Measurements from ENCODE around the gene LAMA4. TPM values are rescaled to one million over a fixed set of nuclear protein-coding genes. Genes with fewer than 3 reads are reported as not detected.

LAMA4 gene
- total RNA-seq, 1 donor from 2014 or later = 56.5 TPM

GRCh38 chr6:112178846-112179245 lies 75.5 kb downstream of the LAMA4 start:
- Histone ChIP-seq H3K27me3 (no peaks in the 10 kb centered on the region), H3K4me1 (no peaks in the 10 kb centered on the region), H3K4me3 (no peak overlapping the region), H3K9me3 (no peaks in the 10 kb centered on the region), H3K36me3 (peaks cover 0 to 10% of the 10 kb centered on the region in 2 donors), H3K27ac (no peak overlapping the region)
- TF ChIP-seq CTCF (IDR thresholded peaks at IDR 0.05) = no peak
- no peak for TF ChIP-seq POLR2AphosphoS5 (IDR thresholded peaks at IDR 0.05; ENCODE audit: insufficient read depth in 1 of 2, low read depth in 1 of 2)
- TF ChIP-seq POLR2A (IDR thresholded peaks at IDR 0.05) = no peak
- intact Hi-C loops (cut with DNase I) = no loop called here
- DNase-seq (ENCODE audit: extremely low spot score in 2 of 2) = no peak

DNA sequence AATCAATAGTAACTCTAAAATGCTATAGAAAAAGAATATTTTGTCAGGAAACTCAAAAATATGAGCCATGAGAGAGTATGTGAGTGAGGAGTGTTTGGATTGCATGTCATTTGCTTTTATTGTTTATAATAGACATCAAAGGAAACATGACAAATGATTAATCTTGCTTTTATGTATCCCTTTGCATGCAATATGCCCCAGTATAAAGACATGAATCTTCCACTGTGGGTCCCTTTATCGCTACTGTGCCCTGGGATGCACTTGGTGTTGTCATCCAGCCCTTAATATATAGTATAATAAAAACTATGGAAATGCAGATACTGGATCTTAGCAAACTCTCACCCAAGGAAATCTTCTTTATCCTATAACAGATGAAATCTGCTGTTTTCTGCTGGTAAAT lies 77.3 kb downstream of the LAMA4 start:
- Histone ChIP-seq H3K36me3 (peaks cover 0 to 18% of the 10 kb centered on the region in 2 donors), H3K27ac (no peak overlapping the region), H3K4me1 (no peaks in the 10 kb centered on the region), H3K27me3 (no peaks in the 10 kb centered on the region), H3K4me3 (no peak overlapping the region), H3K9me3 (no peaks in the 10 kb centered on the region)
- intact Hi-C loops (cut with DNase I) = no loop called here
- DNase-seq (ENCODE audit: extremely low spot score in 2 of 2) = no peak
- TF ChIP-seq POLR2A (IDR thresholded peaks at IDR 0.05) (no peak), POLR2AphosphoS5 (IDR thresholded peaks at IDR 0.05; ENCODE audit: insufficient read depth in 1 of 2, low read depth in 1 of 2) (no peak), CTCF (IDR thresholded peaks at IDR 0.05) (no peak)

- no peak overlapping the region for H3K27ac ChIP-seq
- H3K36me3 ChIP-seq = peaks cover 0 to 26% of the 10 kb centered on the region in 2 donors
Observed at GRCh38 chr6:112176175-112176574, 78.2 kb downstream of the LAMA4 start.

DNA sequence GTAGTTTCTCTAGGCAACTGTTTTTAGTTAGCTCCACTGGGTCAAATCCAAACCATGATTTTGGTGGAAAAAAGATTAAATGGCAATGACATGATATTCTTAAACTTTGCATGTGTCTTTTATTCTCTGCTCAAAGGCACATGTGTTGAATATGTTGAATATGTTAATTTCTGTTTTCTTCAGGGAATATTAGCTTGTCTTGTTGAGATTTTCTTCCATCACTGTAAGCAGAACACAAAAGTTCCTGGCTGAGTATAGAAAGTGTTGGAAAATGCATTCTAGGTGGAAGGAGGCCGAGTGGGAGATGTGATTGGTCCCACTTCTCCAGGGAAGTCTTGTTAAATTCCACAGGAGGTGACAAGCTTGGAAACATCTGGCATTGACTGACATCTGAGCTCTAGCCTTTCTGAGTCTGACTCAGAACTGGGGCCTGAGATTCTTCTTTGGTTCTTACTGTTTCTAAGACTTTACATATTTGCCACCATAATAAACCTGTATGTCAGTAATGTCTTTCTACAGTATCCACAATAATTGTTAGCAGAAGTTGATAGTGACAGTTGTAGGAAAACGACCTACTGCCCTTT lies 81.1 kb downstream of the LAMA4 start:
- Histone ChIP-seq H3K4me3 (no peak overlapping the region), H3K9me3 (no peaks in the 10 kb centered on the region), H3K27me3 (no peaks in the 10 kb centered on the region), H3K27ac (no peak overlapping the region), H3K4me1 (no peaks in the 10 kb centered on the region), H3K36me3 (peaks cover 0 to 26% of the 10 kb centered on the region in 2 donors)
- intact Hi-C loops (cut with DNase I) = no loop called here
- DNase-seq (ENCODE audit: extremely low spot score in 2 of 2) = no peak
- no peak for TF ChIP-seq POLR2A (IDR thresholded peaks at IDR 0.05)
- TF ChIP-seq CTCF (IDR thresholded peaks at IDR 0.05) = no peak
- no peak for TF ChIP-seq POLR2AphosphoS5 (IDR thresholded peaks at IDR 0.05; ENCODE audit: insufficient read depth in 1 of 2, low read depth in 1 of 2)

More at GRCh38 chr6:112176175-112176574, 78.2 kb downstream of the LAMA4 start:
- no peaks in the 10 kb centered on the region for H3K4me1 ChIP-seq
- no peak for DNase-seq (ENCODE audit: extremely low spot score in 2 of 2)
- TF ChIP-seq POLR2AphosphoS5 (IDR thresholded peaks at IDR 0.05; ENCODE audit: insufficient read depth in 1 of 2, low read depth in 1 of 2) = no peak
- no peak for TF ChIP-seq CTCF (IDR thresholded peaks at IDR 0.05)
- no peak for TF ChIP-seq POLR2A (IDR thresholded peaks at IDR 0.05)
- no peaks in the 10 kb centered on the region for H3K27me3 ChIP-seq
- no peak overlapping the region for H3K4me3 ChIP-seq
- H3K9me3 ChIP-seq = no peaks in the 10 kb centered on the region
- intact Hi-C loops (cut with DNase I) = no loop called here

DNA sequence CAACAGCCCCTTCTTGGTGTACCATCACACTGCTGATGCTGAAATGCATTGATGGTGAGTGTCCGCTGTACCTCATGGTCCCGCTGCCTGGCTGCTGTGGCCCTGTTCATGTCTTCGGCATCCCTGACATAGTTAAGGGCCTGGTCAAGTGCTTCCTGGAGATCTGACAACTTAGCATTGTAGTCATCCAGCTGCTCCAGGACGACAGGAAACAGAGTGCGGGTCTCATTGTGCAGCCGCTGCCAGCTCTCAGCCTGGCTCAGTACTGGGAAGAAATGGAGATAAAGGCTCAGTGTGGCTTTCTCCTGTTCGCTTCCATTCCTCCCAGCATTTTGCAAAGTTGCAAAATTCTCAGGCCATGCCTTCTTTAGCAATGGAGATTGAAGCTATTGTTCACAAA lies 81.8 kb downstream of the LAMA4 start:
- H3K4me3 ChIP-seq = no peak overlapping the region
- H3K9me3 ChIP-seq = no peaks in the 10 kb centered on the region
- H3K36me3 ChIP-seq = peaks cover 0 to 26% of the 10 kb centered on the region in 2 donors
- DNase-seq (ENCODE audit: extremely low spot score in 2 of 2) = no peak
- no peaks in the 10 kb centered on the region for H3K27me3 ChIP-seq
- TF ChIP-seq CTCF (IDR thresholded peaks at IDR 0.05) (no peak), POLR2AphosphoS5 (IDR thresholded peaks at IDR 0.05; ENCODE audit: insufficient read depth in 1 of 2, low read depth in 1 of 2) (no peak)
- intact Hi-C loops (cut with DNase I) = no loop called here
- H3K4me1 ChIP-seq = no peaks in the 10 kb centered on the region
- H3K27ac ChIP-seq = no peak overlapping the region

Measured in vagina (tissue), 2 donors.